Measurements from ENCODE around the gene RERE.

GRCh38 chr1:8590721-8591351 is 226.6 kb downstream of the RERE start:
- TF ChIP-seq, protein P1, sequence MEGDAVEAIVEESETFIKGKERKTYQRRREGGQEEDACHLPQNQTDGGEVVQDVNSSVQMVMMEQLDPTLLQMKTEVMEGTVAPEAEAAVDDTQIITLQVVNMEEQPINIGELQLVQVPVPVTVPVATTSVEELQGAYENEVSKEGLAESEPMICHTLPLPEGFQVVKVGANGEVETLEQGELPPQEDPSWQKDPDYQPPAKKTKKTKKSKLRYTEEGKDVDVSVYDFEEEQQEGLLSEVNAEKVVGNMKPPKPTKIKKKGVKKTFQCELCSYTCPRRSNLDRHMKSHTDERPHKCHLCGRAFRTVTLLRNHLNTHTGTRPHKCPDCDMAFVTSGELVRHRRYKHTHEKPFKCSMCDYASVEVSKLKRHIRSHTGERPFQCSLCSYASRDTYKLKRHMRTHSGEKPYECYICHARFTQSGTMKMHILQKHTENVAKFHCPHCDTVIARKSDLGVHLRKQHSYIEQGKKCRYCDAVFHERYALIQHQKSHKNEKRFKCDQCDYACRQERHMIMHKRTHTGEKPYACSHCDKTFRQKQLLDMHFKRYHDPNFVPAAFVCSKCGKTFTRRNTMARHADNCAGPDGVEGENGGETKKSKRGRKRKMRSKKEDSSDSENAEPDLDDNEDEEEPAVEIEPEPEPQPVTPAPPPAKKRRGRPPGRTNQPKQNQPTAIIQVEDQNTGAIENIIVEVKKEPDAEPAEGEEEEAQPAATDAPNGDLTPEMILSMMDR (IDR thresholded peaks at IDR 0.05) = no peak
- no peak for TF ChIP-seq POLR2A (IDR thresholded peaks at IDR 0.05)
- no peak for TF ChIP-seq POLR2AphosphoS5 (IDR thresholded peaks at IDR 0.05)
